ENCODE measurements around the gene AOC2.

GRCh38 chr17:42852351-42852750, 8.0 kb downstream of the AOC2 start:
- no peak for TF ChIP-seq CTCF (IDR thresholded peaks at IDR 0.05; ENCODE audit: low read depth, low read length, poor library complexity, severe bottlenecking)
- TF ChIP-seq EZH2phosphoT487 (IDR thresholded peaks at IDR 0.05; ENCODE audit: borderline replicate concordance, low read length) = no peak

All from DOHH2 (cell line).